Measurements from ENCODE around the gene SELENOW.

Gene SELENOW

DNA sequence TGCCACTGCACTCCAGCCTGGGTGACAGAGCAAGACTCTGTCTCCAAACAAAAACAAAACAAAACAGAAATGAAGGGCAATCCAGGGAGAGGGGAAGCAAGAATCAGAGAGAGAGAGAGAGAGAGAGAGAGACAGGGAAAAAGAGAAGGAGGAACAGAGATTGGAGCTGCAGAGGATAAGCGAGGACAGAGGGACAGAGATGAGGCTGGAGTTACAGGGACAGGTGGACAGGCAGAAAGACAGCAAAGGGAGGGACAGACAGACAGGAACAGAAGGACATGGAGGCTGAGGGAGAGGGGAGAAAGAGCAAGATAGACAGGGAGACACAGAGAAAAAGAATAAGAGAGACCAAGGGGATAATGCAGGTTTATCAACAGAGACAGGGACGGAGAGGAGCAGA is 41.9 kb downstream of the SELENOW start:
- DNase-seq (ENCODE audit: low spot score) = no peak

DNA sequence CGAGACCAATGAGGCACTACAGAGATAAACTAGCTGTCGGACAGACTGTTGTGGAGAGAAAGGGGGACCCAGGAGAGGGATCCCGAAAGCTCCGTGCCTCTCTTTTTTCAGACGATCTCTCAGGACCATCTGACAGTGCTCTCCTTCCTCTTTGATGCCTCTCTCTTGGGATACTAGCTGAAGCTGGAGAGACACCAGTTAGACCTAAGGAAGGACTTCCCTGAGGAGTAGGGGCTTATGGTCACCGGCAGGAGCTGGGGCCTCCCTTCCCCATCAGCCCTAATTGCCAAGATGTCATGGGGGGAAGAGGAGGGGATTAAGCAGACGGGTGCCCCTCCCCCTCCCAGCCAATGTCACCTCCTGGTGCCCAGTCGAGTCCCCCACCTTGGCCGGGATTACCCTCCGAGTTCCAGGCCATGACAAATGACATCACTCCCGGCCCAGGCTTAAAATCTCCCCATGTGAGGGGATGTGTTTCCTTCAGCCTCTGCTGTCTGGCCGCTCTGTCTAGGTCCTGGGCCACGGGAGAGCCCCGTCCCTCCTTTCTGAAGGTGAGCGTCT is 43.0 kb downstream of the SELENOW start, which contains the start of gene CRX:
Gene CRX (plus strand): TSS at position 478 of the 561 bp plus-strand sequence. CDS start 12,507 bp downstream, outside the sequence.
- no peak for DNase-seq (ENCODE audit: low spot score)

DNA sequence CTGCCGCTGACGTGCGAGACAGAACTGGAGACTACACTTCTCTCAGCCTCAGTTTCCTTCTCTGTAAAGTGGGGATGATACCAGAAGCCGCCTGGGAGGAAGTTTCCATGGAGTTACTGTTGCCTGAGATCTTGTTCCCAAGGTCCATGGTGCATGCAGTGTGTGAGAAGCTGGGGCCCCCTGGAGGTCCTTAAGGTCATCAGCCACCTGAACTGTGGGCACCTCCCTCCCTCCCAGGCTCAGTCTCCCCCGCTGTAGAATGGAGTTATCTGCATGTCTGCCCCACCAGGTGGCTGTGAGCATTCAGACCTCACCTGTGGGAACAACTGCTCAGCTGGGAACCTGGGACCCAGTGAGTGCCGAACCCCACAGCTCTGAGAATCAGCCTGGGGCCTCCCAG is 45.9 kb downstream of the SELENOW start:
- no peak for DNase-seq (ENCODE audit: low spot score)

DNA sequence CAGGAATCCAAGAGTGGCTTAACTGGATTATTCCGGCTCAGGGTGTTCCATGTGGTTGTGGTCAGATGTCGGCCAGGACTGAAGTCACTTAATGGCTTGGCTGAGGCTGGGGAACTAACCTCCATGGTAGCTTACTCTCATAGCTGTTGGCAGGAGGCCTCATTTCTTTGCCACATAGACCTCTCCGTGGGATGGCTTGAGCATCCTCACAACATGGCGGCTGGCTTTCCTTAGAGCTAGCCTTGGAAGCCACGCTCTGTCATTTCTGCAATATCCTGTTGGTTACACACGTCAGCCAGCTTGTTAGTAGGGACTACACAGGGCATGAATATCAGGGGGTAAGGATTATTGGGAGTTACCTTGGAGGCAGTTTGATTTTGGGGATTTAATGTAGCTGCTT is 48.3 kb downstream of the SELENOW start:
- no peak for DNase-seq (ENCODE audit: low spot score)

DNA sequence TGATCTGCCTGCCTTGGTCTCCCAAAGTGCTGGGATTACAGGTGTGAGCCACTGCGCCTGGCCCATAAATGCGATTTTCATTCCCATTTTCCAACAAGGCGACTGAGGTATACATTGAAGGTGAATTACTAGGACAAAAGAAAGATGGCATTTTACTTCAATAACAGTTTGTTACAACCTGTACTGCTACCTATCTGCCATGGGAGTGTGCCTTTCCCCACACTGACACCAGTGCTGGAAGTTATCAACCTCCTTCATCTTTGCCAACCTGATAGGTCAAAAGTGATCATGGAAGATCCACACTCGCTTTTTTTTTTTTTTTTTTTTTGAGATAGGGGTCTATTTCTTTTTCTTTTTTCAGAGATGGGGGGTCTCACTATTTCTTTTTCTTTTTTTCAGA is 54.2 kb downstream of the SELENOW start:
- no peak for DNase-seq (ENCODE audit: low spot score)

Measured in AG08395 (cell line).